ENCODE results near the gene KIF4B.

DNA sequence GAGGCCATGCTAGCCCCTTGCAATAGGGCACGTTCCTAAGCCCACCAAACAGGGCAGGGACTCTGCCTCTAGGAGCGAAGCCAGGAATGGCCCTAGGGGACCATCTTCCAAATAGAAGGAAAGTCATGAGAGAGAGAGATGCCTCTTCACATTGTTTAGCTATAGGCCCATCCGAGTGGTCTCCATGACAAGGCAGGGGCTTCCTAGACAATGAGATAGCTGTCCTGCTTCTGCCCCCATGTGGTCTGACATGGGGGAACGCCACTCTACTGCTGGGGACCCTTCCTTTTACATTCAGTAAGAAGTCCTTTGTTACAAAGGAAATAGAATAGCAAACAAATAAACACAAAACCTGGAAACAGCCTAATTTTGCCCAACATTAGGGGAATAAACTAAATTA, 17.9 kb upstream of the KIF4B start:
- TF ChIP-seq, protein P1, sequence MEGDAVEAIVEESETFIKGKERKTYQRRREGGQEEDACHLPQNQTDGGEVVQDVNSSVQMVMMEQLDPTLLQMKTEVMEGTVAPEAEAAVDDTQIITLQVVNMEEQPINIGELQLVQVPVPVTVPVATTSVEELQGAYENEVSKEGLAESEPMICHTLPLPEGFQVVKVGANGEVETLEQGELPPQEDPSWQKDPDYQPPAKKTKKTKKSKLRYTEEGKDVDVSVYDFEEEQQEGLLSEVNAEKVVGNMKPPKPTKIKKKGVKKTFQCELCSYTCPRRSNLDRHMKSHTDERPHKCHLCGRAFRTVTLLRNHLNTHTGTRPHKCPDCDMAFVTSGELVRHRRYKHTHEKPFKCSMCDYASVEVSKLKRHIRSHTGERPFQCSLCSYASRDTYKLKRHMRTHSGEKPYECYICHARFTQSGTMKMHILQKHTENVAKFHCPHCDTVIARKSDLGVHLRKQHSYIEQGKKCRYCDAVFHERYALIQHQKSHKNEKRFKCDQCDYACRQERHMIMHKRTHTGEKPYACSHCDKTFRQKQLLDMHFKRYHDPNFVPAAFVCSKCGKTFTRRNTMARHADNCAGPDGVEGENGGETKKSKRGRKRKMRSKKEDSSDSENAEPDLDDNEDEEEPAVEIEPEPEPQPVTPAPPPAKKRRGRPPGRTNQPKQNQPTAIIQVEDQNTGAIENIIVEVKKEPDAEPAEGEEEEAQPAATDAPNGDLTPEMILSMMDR (IDR thresholded peaks at IDR 0.05) = no peak
- TF ChIP-seq EP300 (IDR thresholded peaks at IDR 0.05) = no peak

Data from esophagus muscularis mucosa (tissue), 3 donors.